Stimulated activated CD8-positive, alpha-beta memory T cell treated with anti-CD3 and anti-CD28 coated beads, Interleukin-7, amount 100 ng/mL, for 24 hours (primary cell): ENCODE data around the gene TNS1.

Experiments used
- DNase-seq: peaks from one replicate; pipeline ENCODE4 v3.0.0-alpha.2; 2020; ENCODE audit warnings: low read depth

The TNS1 gene

DNA sequence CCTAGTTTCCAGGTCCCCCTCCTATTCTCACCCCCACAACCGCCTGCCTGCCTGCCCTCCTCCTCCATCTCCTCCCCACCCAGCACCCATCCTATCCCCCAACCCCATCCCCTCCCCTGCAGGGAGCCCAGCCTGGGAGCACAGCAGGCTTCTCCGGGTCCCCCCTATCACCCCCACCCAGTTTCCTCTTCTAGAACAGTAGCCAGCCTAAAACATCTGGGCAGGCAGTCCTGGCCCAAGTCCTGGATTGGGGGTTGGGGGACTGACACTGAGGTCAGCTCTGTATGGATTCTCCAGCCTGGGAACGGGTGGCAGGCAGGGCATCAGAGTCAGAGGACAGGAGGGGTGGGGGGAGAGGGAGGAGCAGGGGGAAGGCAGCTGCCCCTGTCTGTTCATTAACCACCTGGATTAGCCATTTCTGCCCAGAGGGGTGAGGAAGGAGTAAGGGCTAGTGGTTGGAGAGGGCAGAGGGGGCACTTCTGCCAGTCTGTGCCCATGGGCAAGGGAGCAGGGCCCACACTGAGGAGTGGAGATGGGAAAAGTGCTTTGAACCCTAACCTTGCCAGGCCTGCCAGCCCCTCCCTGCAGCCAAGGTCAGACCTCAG, 60.0 kb downstream of the TNS1 start:
- no peak for DNase-seq

DNA sequence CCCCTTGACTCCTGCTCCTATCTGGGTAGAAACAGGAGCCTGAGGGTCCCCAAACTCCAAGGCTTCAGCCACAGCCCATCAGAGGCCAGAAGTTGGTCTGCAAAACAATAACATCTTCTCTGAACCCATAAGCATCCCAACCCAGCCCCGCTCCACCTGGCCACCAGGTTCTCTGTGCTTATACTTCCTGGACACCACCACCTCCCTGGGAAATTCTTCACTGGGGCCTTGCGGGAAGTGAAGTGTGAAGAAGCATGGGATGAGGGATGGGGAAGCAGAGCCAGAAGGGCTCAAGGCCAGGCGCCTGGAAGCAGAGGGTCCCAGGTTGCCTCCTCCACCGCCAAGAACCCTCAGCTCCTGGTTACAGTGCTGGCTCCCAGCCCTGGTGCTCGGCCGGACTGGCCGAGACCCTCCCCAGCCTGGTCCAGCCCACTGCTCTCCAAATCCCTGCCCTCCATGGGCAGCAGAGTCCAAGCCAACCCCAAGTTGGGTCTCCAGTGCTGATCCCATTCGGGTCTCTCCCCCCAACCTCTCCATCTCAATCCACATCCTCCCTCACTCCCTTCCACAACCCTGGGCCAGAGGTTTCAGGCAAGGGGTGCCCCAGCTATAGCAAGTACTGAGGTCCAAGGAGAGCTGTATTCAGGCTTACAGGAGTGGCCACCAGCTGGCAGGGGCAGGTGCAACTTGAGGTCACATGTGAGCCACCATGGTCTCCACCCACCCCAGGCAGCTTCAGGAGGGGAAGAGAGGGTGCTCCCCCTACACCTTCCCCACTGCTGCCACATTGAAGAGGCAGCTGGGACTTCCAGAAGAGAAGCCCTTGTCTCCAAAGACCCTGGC, 60.7 kb downstream of the TNS1 start:
- DNase-seq: no peak

DNA sequence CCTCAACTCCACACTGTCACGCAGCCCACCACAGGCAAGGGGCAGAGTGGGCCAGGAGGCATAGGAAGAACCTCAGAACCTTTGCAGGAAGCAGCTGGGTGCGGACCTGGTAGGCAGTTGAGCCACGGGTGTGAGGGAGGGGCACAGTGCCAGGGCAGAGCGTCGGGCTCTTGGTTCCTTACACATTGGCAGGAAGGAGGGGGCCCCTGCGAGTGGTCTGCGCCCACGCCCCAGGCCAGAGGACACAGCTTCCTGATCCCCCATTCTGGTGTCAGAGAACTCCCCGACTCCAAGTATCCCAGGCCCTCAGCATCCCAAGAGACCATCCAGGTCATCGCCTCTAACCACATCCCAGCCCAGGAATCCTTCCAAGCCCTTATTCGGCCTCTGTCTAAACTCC, 61.5 kb downstream of the TNS1 start:
- no peak for DNase-seq

DNA sequence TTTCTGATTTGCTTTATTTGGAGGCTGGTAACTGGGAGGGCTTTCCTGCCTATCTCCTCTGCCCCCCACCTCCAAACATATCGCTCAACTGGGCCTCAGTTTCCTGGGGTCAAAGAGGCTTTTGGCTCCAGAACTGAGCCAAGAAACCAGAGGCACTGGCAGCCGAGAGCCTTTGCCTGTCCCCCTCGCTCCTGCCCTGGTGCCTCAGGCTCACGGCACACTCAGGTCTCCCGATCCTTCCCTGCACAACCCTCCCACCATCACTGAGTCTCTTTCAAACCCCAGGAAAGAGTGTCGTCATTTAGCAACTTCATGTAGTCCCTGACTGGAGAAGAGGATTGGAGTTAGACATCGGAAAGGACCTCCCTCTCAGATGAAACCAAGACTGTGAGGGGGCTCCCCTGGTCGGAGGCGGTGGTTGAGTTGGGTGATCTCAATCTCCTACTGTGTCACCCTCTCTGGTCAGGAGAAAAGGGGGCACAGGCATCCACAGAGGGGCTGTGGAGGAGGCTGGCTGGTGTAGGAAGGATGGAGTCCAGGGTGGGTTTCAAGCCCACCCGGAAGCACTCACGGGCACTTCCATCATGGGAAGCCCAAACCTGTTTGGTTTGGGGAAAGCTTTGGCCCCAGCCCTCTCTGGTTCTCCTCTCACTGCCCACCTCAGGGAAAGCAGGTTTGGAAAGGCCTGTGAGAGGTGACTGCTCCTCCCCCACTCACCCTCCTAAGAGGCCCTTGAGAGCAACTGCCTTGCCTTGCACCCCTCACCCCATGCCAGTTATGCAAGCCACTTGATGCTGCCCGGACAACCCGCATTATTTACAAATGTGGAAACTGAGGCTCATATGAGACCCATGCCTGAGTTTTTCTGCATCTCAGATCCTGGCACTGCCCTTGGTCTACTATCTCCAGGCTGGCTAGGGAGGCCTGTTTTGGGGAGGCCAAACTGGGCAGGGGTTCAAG, 62.3 kb downstream of the TNS1 start:
- no peak for DNase-seq

DNA sequence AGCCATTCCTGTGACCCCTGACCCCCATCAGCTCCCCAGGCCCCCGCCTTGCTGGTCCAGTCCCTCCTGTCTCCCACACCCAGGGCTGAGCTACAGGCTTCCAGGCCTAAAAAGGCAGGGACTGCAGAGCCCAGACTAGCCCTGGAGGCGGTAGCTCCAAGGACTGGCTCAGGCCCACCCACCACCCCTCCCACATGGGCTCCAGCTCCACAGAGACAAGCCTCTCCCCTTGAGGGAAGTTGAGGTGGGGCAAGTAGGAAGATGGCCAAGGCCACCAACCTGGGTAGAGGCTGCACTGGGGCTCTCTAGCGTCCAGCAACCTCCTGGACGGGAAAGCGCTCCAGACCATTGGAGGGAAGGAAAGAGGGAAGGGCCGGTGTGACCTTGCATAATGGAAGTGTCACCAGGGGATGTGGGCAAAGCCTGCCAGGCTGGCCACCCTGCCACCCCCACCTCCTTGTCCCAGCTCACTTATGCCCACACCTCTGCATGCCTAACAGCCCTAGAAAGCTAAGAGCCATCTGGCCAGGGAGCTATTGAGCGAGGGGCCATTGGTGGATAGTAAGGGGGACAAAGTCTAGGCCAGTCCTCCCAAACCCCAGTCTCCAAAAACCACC, 63.1 kb downstream of the TNS1 start:
- no peak for DNase-seq

DNA sequence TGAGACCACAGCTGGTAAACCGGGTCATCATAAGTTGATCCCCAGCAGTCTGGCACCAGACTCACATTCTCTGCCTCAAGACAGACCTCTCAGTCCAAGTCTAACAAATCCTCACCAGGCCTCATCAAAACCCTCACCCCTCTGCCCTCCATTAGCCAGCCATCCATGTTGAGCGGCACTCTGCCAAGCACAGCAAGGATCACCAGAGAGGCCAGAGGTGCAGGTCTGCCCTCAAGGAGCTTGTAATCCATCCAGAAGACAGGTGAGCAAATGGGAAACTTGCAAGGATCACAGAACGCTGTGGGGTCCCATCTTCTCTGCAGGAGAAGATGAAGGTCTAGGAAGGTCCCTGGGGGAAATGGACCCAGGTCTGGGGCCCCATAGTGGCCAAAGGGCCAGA, 63.6 kb downstream of the TNS1 start:
- no peak for DNase-seq

DNA sequence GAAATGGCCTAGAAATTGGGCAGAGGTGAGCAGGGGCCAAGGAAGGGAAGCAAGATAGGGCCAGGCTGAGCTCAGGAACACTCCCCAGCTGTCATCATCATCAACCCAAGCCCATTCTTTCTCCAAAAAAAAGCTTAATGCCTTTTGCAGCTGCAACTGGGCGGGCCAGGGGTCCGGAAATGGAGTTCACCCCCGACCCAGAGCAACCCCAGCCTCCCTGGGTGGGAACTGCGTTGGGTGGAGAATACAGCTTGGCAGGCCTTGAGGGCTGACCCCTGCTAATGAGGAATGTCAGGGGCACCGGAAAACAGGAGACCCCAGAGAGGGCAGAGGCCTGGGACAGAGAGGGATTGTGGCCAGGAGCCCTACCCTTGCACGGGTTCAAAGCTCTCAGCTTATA, 64.8 kb downstream of the TNS1 start:
- DNase-seq: no peak

DNA sequence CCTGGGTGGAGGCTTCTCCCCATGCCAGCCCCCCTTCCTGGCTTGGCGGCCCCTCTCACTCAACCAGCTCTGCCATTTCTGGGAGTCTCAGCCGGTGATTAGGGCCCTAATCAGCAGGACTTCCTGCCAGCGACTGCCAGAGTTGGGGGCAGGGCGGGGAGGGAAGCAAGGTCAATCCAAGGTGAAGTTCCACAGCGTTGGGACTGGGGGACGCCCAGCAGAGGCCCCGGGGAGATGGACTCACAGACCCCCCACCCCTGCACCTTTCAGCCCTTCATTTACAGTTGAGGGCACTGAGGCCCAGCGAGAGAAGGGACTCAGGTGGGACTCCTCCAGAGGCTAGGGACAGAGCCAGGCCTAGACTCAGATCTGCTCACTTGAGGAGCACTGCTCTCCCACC, 65.3 kb downstream of the TNS1 start:
- no peak for DNase-seq

DNA sequence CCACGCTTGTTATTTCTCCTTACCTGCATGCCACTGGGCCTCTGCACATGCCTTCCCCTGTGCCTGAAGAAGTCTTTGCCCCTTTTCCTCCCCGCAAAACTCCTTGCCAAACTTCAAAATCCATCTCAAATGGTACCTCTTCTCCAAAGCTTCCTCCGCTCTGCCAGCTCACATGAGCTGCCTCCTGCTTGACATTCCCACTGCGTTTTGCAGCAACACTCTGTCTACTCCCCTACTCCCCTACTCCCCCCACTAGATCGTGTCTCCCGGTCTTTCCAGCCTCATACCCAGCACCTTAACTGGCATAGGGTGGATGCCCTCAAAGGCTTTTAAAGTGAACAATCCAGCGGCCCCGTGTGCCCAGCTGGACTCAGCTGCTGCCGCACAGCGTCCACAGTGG, 65.8 kb downstream of the TNS1 start:
- no peak for DNase-seq

DNA sequence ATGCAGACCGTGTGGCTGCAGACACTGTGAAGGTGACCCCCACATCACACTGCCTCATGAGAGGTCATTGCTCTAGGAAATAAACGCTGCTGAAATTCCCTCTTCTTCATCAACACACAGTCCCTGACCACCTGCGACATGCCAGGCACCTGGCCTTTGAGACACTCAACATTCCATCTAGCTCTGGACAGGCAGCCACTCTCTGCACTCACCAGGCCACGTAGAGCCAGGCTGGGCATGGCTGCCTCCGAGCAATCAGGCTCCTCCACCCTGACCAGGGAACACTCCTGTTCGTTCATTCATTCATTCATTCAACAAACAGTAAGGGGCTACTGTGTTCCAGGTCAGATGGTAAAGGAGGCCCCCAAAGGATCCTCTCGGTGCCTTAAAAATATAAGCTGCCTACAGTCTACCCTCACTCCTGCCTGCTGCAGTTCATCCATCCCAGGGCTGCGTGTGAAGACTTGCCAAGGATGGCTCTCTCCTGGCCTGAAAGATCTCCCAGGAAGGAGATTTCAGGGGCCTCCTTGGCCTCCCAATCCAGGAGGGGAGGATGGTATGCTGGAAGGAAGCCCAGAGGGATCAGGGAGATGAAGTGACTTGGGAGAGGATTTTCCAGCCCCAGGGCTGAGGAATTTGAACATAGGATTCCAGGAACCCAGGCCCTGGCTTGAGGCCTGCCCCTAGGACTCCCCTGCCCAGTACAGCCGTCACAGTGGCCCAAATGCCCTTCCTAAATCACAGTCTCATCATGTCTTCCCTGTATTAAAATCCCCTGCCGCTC, 66.7 kb downstream of the TNS1 start:
- no peak for DNase-seq

DNA sequence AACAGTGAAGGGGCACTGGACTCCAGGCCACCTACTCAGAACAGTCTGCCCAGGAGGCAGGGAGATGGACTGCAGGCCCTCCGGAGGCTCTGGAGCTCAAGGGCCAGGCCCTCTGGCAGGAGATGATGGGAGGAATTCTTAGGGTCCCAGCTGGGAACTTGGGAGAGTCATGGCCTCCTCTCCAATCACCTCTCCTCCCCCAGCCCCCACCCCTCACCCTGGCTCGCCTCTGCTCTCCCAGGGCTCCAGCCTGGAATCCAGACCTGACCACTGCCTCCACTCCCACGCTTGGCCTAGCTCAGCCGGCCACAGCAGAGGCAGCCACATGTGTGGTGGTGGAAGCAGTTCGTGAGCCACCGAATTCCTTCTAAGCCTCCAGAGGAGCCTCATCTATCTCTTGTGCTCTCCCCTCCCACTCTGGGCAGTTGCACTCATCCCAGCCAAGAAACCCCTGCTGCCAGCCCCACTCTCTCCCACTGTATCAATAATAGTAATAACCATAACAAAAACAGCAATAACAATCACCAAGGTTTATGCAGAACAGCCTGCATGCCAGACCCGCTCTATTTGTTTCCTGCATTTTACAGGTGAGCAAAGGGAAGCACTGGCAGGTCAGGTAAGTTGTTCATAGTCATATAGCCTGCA, 67.4 kb downstream of the TNS1 start:
- DNase-seq: no peak

DNA sequence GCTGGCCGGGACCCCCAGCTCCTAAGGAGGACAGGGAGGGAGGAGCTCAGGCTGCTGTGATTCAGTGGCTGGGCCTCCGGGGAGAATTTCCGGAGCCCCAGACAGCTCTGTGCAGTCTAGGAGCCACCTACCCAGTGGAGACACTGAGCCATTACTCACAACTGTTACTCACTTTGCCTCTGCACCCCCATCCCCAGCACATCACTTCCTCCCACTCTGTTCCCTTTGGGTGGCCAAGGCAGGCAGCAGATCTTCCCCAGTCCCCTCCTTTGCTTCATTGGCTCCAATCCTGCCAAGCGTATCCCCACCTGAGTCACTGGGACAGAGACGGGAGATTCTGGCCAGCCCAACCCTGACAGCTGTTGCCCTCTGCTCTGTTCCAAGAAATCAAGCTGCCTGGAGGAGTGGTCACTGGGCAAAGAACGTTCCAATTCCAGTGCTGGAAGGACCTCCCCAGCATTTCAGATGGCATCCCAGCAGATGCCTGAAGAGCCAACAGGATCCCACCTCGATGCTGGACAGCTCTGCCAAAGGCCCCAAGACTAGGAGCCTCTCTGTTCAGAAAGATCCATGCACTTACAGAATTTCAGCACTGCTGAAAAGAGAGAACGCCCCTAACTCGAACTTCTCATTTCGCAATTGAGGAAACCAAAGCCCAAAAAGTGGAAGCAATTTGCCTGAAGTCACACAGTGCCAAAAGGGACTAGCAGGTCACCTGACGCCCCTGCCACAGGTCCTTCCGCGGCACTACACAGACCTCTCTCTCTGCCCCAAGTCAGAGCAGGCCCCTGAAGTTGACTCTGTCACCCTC, 68.3 kb downstream of the TNS1 start:
- no peak for DNase-seq

DNA sequence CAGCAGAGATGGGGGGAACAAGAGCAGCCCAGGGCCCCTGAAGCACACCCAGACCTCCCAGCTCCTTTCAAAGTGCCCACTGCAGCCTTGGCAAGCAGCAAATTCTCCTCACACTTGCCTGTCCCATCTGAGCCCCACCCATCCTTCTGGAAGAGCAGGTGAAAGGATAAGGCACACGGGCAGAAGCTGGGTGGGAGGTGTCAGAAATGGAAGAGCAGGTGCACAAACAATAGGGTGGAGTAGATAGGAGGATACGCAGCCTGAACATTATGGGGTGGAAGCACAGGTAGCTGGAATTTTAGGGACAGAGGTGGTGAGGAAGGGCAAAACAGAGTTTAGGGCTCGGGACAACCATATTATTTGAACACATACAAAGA, 69.2 kb downstream of the TNS1 start:
- no peak for DNase-seq

DNA sequence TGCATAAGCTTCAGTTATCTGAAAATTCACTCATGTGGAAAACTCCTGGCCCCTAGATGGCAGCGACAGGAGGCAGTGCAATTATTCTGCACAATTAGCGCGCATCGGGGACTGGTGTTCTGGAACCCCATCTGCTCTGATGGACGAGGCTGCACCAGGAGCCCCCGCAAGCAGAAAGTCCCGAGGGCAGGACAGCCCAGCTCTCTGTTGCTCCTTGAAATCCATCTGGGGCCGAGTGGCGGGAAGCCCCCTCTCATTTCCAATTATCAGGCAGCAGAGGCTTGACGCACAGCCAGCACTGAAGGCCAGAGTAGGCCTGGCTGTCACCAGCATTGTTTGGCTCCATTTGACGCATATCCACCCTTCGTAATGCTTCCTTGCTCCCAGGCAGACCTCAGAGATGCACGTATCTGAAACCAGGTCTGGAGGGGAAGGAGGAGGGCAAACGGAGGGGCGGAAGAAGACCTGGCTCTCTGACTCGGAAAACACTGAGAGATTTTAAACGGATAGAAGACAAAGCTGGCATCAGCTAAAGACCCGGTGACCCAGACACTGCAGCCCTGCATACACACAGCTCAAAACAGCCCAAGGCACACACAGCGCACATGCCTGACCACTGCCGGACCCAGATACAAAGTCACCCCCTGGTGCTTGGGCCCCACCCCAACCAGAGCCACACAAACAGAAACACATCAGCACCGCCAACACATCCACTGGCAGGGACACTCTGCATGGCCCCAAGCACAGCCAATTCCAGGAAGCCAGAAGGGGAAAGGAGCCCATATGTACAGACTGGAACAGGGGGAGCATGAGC, 69.8 kb downstream of the TNS1 start:
- no peak for DNase-seq

DNA sequence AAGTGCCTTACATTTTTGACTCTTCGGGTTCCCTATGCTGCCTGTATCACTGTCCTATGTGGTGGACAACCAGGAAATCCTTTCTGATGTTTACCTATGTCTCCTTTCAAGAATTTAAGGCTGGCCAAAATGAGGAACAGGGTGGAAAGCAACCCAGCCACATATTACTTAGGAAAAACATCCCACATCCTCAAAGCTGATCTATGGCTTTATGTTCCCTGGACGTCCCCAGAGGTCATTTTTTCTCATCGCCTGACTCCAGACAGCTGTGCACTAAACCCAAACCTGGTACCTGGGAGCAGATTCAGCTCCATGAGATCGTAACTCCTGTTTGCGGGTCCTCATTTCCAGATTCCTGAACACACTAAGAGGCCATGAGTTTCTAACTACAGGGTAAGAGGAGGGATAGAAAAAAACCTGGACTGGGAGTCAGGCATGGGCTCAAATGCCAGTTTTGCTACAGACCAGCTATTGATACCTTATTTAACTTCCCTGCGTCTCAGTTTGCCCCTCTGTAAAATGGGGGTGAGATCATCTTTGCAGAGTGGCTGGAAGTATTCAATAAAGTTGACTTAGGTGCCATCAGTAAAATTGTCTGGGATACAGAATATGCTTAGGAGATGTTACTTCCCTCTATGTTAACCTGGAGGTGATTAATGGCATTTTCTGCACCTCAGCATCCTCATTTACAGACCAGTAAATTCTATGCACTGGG, 70.8 kb downstream of the TNS1 start:
- DNase-seq: no peak

DNA sequence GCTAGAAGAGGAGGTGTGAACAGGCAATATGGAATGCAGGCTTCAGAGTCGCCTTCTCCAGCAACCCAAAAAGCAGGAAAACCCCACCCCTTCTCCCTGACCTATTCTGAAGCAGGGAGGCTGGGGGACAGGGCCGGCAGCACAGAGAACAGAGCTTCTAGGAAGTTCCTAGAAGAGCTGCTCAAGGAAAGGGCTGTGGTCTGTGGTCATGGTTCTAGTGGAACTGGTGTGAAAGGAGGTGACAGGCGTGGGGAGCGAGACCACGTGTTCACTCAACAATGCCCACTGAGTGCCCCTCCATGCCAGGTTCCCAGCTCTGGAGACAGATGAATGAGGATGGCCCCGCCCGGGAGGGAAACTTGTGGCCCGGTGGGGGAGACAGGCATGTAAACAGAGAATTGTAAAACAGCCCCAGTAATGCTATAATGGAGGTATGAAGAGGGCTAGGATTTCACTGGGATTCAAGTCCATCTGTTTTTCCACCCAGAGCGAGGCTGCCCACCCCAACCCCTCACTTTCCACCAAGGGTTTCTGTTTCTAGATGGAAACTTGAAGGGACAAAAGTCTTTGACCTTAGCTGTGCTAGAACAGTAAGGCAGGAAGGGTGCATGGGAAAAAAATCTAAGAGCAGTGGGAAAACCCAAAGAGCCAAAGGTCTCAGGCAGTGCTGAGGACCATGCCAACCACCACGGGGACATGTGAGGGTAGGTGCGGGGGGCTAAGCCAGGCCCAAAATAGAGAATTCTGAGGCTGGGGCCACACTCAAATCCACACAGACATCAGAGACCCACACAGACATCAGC, 71.8 kb downstream of the TNS1 start:
- DNase-seq: no peak

DNA sequence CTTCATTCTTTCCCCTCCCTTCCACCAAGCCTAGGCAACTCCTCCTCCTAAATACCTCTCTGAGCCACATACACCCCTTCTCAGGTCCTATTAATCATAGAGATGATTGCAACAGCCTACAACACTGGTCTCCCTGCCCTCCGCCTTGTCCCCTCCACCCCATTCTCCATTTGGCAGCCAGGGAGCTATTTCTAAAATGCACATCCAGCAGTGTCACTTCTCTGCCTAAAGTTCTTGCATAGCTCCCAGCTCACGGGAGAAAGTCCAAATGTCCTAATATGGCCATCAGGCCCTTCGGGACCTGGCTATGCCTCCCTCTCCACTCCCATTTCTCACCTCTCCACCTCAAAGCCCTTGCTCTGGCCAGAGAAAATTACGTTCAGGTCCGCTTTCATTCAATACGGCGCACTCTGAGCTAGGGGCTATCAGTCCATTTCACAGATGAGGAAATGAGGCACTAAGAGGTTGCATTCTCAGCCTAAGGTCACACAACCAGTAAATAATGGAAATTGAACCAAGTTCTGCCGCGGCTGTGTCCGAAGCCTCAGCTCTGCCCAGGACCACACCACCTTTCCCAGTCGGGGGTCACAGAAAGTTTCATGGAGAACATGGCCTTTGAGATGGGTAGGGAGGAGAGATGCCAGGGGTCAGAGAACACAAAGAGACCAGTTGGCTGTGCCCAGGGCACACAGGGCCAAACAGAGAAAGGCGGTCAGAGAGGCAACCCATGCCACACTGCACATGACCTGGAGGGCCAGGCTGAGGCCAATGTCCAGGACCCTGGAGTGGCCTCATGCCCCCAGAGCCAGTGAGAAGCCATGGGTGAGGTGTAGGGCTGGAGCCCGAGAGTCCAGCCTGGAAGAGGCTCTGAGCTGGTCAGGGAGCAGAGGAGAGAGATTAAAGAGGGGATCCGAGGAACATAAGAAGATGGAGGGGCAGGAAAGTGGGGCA, 72.8 kb downstream of the TNS1 start:
- DNase-seq: no peak
